ENCODE data around the gene GTPBP10.

GTPBP10 gene

GRCh38 chr7:90346336-90347125 is at the start of gene GTPBP10:
GTPBP10 (plus strand) TSS chr7:90346716; CDS start chr7:90346742, 26 bp downstream.
- ATAC-seq, result peak; percentile 96
- TF ChIP-seq ZNF565 (CRISPR knock-in tag; conservative IDR thresholded peaks at IDR 0.05; ENCODE audit: low read depth) (no peak), TCF4 (CRISPR knock-in tag; IDR thresholded peaks at IDR 0.05; ENCODE audit: borderline replicate concordance) (0 out of 2 replicates have a peak, but pooled peaks have one; percentile 27), GLIS3 (CRISPR knock-in tag; IDR thresholded peaks at IDR 0.05) (0 out of 2 replicates have a peak, but pooled peaks have one; percentile 33), TSHZ2 (CRISPR knock-in tag; IDR thresholded peaks at IDR 0.05) (no peak), POU6F1 (CRISPR knock-in tag; IDR thresholded peaks at IDR 0.05; ENCODE audit: borderline replicate concordance, low read depth) (no peak), OSR1 (CRISPR knock-in tag; IDR thresholded peaks at IDR 0.05) (no peak), PPARA (CRISPR knock-in tag; IDR thresholded peaks at IDR 0.05; ENCODE audit: borderline replicate concordance) (no peak), ZNF70 (CRISPR knock-in tag; IDR thresholded peaks at IDR 0.05) (no peak), CSDC2 (CRISPR knock-in tag; IDR thresholded peaks at IDR 0.05) (peak; percentile 53; the same call in 1 of the 2 replicates), TOX (CRISPR knock-in tag; IDR thresholded peaks at IDR 0.05; ENCODE audit: borderline replicate concordance) (no peak), CREB5 (CRISPR knock-in tag; IDR thresholded peaks at IDR 0.05; ENCODE audit: low read depth) (0 out of 2 replicates have a peak, but pooled peaks have one; percentile 12), ARNTL (CRISPR knock-in tag; IDR thresholded peaks at IDR 0.05; ENCODE audit: borderline replicate concordance, low read depth) (no peak), ZNF8 (CRISPR knock-in tag; IDR thresholded peaks at IDR 0.05) (no peak), ZFP3 (CRISPR knock-in tag; IDR thresholded peaks at IDR 0.05) (peak; percentile 73; the same call in 1 of the 2 replicates), RARB (CRISPR knock-in tag; IDR thresholded peaks at IDR 0.05) (peak; percentile 66; the same call in 1 of the 2 replicates)

- ATAC-seq, result peak; percentile 100
- TF ChIP-seq ZNF8 (CRISPR knock-in tag; IDR thresholded peaks at IDR 0.05) (no peak), TOX (CRISPR knock-in tag; IDR thresholded peaks at IDR 0.05; ENCODE audit: borderline replicate concordance) (no peak), SNAI2 (CRISPR knock-in tag; IDR thresholded peaks at IDR 0.05) (no peak), TCF4 (CRISPR knock-in tag; IDR thresholded peaks at IDR 0.05; ENCODE audit: borderline replicate concordance) (no peak), BACH2 (CRISPR knock-in tag; IDR thresholded peaks at IDR 0.05; ENCODE audit: borderline replicate concordance) (no peak), ARNTL (CRISPR knock-in tag; IDR thresholded peaks at IDR 0.05; ENCODE audit: borderline replicate concordance, low read depth) (no peak), GLIS3 (CRISPR knock-in tag; IDR thresholded peaks at IDR 0.05) (no peak), PPARA (CRISPR knock-in tag; IDR thresholded peaks at IDR 0.05; ENCODE audit: borderline replicate concordance) (no peak), POU6F1 (CRISPR knock-in tag; IDR thresholded peaks at IDR 0.05; ENCODE audit: borderline replicate concordance, low read depth) (no peak), CSDC2 (CRISPR knock-in tag; IDR thresholded peaks at IDR 0.05) (no peak), CSRNP3 (CRISPR knock-in tag; IDR thresholded peaks at IDR 0.05) (no peak), ZNF70 (CRISPR knock-in tag; IDR thresholded peaks at IDR 0.05) (no peak), ZC3H10 (CRISPR knock-in tag; IDR thresholded peaks at IDR 0.05) (no peak), ZFP30 (CRISPR knock-in tag; IDR thresholded peaks at IDR 0.05) (no peak), ZFP3 (CRISPR knock-in tag; IDR thresholded peaks at IDR 0.05) (no peak)
These were observed 48.1 kb upstream of the GTPBP10 start for GRCh38 chr7:90298145-90299038.

All from SK-N-SH treated with all-trans-retinoic acid at 6 μM for 48 hours (cell line).